GM19328 (cell line): ENCODE results near the gene ABCA3.
"Not testable (repeated sequence)": the region's sequence is repeated elsewhere in the genome, so short reads cannot be mapped to it uniquely, and the experiment has no call there.

ENCODE experiments used
- ATAC-seq: cut with Tn5 transposase; IDR thresholded peaks from one replicate; pipeline ENCODE4 v1.9.1; 2021; ENCODE audit warnings: mild to moderate bottlenecking, moderate library complexity; ENCODE audit not compliant: unreplicated experiment

The ABCA3 gene

DNA sequence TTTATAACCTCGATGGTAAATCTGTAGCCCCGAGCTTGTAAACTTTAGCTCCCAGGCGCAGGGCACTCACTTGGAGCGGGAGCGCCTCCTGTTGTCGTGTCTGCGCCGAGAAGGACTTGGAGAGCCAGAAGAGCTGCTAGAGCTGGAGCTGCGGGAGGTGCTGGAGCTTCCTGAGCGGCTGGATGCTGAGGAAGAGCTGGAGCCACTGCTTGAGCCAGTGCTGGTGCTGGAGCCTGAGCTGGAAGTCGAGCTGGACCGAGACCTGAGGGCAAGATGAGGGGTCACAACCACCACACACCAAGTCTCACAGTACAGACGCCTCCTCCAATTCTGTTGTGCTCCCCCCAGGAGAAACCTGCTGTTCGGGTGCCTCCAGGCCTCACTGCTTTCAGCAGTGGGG, 77.5 kb downstream of the ABCA3 start:
- ATAC-seq, result not testable (repeated sequence)

DNA sequence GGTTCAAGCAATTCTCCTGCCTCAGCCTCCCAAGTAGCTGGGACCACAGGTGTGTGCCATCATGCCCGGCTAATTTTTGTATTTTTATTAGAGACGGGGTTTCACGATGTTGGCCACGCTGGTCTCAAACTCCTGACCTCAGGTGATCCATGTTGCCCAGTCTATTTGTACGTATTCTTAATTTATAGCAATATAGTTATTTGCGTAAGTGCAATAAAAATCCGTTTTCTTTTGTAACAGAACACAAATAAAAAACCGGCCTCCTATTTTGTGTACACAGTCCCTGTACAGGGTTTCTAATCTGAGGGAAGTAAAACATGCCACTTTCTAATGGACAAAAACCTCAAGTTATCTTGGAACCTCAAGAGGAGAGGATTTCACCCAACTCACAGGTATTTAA, 80.3 kb downstream of the ABCA3 start:
- ATAC-seq, result no peak

DNA sequence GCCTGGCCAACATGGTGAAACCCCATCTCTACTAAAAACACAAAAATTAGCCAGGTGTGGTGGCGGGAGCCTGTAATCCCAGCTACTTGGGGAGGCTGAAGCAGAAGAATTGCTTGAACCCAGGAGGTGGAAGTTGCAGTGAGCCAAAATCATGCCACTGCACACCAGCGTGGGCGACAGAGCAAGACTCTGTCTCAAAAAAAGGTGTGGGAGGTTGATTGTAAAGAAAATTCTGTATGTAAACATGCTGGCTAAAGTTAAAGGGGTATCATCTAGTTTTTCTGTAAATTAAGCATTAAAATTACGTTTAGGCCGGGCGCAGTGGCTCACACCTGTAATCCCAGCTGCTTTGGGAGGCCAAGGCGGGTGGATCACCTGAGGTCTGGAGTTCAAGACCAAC, 82.0 kb downstream of the ABCA3 start:
- not testable (repeated sequence) for ATAC-seq

DNA sequence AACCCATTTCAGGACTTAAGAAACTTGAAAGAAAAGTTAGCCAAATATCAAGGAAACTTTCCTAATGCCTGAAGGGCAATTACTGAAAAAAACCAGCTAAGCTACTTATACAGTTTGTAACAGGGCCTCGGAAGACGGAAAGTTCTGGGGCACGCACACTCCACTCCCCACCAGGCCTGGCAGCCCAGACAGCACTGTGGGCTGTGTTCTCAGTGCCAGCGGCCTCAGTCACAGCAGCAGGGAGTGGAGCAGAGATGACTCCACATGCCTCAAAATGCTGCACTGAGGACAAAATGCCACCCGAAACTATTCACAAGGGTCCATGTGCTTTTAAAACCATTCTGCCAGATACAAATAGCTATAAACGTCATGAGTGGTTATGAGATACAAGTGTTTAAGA, 82.8 kb downstream of the ABCA3 start:
- no peak for ATAC-seq

GRCh38 chr16:2256531-2257140, 83.9 kb downstream of the ABCA3 start:
- ATAC-seq, result no peak

- no peak for ATAC-seq
Observed at GRCh38 chr16:2253293-2253692, 87.2 kb downstream of the ABCA3 start.

DNA sequence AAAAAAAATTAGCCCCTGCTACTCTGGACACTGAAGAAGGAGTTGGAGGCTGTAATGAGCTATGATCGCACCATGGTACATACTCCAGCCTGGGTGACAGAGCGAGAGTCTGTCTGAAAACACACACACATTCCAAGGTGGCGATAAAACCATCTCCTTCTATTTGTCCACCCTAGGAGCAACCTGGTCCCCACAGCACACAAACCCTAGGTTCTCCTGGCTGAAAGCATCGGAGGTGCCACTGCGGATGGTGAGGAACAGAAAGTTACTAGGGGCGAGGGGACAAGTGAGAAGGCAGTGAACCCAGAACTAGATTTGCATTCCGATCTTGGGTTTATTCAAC, 87.8 kb downstream of the ABCA3 start:
- ATAC-seq, result no peak

DNA sequence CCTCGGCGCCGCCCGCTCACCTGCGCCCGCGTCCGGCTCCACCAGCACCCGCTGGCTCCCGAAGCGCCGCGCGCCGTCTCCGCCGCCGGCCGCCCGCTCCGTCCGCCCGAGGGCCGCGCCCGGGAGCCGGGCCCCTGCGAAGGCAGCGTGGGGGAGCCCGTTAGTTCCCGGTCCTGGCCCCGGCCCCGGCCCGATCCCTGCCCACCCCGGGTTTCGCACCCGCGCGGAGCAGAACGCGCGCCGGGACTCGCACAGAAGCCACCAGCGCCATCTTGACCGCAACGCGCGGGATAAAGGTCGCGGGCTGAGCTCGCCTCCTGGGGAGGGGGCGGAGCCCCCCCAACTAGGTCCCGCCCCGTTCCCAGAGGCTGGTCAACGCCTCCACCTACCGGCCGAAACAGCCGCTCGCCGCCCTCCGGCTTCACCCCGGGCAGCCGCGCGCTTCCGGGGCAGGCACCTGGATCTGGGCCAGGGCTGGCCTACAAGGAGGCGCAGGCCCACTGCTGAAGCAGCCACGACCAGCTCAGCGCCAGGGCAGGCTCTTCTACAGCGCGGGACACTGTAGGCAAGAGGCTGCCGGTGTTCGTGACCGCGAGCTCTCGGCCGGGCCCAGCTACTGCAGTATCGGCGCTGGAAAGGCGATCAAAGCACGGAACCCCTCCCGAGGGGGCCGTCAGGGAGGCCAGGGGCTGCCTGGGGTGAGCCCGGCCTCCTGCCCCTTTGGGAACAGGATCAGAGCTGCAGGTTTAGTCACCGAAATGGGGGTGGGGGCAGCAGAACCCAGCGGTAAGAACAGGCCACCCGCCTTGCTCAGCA, 89.0 kb downstream of the ABCA3 start, which contains the start of gene ECI1:
ECI1 (minus strand) TSS at position 292 of the 816 bp plus-strand sequence; CDS start at position 271, 21 bp downstream.
- ATAC-seq, result peak; percentile 93

DNA sequence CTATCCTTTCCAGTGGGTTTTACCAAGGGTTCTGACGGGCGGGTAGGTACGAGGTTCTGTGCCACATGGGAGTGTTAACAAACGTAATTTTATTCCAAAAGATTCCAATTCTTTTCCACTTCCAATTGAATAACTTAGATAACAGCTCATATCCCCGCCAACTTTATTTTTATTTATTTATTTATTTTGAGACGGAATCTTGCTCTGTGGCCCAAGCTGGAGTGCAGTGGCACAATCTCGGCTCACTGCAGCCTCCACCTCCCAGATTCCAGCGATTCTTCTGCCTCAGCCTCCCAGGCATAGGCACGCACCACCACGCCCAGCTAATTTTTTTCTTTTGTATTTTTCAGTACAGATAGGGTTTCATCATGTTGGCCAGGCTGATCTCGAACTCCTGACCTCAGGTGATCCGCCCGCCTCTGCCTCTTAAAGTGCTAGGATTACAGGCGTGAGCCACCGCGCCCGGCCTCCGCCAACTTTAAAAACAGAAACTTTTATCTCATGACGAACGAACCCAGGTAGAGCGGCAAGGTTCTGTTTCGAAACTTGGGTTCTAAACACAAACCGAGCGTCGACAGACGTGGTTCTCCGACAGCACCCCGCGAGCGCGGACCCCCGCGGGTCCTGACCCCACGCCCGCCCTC, 89.8 kb downstream of the ABCA3 start:
- ATAC-seq, result no peak

- no peak for ATAC-seq
Observed at GRCh38 chr16:2246301-2246885, 94.1 kb downstream of the ABCA3 start.

DNA sequence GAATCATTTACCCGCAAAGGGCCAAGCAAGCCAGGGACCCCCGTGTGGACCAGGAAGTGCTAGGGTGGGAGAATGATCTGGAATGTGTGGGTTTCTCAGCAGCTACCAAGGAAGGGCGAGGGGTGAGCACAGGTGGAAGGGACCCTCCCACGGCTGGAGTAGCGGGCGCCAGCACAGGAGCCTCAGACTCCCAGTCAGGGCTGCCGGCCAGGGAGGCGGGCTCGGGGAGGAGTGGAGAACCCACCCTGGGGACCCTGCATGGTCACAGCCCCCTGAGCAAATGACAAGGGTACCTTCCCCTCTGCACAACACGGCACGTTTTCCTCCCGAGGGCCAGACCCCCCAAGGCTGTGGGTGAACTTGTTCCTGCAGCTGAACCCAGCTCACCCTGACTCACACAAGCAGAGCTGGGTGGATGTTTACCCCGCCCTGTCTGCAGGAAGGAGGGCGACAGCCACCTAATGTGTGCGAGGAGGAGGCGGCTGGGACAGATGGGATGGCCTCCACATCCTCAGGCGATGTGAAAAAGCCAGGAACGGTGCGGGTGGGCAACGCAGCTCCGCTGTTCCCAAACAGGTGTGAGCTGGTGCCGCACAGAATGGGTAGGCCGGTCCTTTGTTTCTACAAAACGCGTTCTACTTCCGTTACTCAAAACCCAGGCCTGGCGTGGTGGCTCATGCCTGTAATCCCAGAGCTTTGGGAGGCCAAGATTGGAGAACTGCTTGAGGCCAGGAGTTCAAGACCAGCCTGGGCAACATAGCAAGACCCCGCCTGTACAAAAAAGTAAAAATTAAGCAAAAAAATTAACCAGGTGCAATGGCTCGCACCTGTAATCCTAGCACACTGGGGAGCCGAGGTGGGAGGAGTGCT, 95.4 kb downstream of the ABCA3 start:
- no peak for ATAC-seq

DNA sequence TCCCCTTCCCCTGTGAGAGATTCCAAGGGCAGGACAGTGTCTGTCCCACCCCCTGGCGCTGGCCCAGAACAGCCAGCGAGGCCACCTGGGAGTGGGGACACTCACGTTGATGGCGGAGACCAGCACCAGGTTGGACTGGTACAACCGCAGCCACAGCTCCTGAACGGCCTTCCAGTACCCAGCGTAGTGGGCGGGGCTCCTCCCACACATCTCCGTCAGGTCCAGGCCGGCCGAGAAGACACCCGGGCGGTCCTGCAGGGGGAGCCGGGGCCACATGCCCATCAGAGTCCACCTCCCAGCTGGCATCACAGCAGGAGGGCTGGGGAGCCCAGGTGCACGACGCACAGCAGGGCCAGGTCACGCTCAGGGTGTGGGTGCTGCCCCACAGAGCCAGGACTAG, 96.2 kb downstream of the ABCA3 start:
- ATAC-seq, result no peak

DNA sequence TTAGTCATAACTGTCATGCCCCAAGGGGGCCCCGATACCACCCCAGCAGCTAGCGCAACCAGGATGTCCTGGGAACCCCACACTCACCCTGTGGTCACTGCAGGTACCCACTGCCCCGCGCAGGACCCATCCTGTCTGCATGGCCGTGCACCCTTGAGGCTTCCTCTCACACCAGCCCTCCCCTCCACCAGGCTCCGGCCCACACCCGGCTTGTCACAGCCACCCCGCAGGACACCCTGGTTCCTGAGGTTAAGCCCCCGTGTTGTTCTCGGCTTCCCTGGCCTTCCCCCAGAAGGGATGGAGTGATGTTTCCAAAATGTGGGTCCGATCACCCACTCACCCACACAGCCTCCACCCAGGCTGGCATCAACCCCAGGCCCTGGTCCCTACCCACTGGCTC, 96.7 kb downstream of the ABCA3 start:
- no peak for ATAC-seq

- ATAC-seq, result no peak
Observed at GRCh38 chr16:2243031-2243528, 97.4 kb downstream of the ABCA3 start.

DNA sequence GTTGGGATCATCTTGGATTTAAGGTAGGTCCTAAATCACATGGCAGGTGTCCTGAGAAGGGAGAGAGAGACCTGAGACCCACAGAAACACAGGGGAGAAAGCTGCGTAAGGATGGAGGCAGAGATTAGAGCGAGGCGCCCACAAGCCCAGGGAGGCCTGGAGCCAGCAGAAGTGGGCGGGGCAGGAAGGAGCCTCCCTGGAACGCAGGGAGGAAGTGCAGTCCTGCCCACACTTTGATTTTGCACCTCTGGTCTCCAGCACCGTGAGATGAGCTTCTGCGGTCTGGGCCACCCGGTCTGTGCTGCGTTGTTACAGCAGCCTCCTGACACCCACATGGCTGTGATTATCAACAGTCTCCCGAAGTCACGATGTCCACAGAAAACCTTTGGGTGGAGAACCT, 97.9 kb downstream of the ABCA3 start:
- no peak for ATAC-seq

GRCh38 chr16:2240331-2240730, 100.2 kb downstream of the ABCA3 start:
- ATAC-seq, result not testable (repeated sequence)

GRCh38 chr16:2238838-2239675, 101.5 kb downstream of the ABCA3 start:
- no peak for ATAC-seq

DNA sequence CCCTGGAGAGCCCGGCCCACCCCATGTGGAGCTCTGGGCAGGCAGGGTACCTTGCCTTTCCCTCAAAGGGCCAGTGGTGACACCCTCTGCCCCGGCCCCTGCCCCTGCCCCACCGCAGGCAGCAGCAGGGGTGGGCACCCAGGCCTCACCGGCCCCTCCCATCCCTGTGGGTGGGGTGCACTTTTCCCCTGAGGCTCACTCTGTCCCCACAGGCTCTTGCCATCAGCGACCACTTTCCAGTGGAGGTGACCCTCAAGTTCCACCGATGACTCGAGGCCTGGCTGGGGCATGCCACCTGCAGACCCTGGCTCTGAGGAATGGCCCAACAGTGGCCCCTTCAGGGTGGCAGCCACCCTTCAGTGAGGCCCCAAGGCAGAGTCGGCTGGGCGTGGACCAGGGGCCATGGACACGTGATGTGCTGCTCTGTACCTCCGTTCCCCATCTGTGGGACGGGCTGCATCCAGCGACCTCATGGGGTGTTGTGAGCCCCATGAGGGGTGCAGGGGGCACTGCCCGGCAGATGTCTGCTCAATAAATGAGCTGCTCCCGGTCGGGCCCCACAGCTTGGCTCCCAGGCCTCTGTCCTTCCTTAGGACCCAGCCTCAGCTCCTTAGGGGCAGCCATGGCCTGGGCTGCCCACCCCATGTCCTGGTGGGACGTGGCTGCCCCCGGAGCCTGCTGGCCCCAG, 102.2 kb downstream of the ABCA3 start:
- ATAC-seq, result no peak

DNA sequence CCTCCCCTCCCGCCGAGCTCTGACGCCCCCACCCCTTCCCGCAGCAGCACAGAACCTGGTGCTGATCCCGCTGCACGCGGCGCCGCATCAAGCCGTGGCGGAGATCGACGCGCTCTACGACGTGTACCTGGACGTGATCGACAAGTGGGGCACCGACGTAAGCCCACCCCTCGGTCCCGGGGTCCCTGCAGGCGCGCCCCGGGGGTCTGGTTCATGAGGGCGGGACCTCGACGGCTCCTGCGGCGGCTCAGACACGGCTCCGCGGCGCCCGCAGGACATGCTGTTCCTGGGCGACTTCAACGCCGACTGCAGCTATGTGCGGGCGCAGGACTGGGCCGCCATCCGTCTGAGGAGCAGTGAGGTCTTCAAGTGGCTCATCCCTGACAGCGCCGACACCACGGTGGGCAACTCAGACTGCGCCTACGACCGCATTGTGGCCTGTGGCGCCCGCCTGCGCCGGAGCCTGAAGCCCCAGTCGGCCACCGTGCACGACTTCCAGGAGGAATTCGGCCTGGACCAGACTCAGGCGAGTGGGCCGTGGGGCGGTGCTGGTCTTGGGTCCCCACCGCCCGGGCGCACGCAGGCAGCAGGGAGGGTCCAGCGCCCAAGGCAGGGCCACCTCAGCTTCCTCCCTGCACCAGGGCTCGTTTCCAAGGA, 102.9 kb downstream of the ABCA3 start:
- ATAC-seq, result no peak
